Measurements from ENCODE around the gene LIN7B.
A peak's percentile ranks its signal among the peaks of the same experiment; 100 is the strongest.

Gene LIN7B

GRCh38 chr19:49155820-49156346 lies 41.7 kb downstream of the LIN7B start:
- in situ Hi-C loops (cut with MboI; ENCODE audit: low pct_unique_long_range_greater_than_20kb, low sequenced_read_pairs), result no loop called here
- DNase-seq, result no peak

GRCh38 chr19:49157445-49158224 lies 43.5 kb downstream of the LIN7B start, which contains the start of gene TRPM4:
TRPM4 (plus strand) TSS chr19:49157792; CDS start chr19:49157867, 75 bp downstream.
- DNase-seq, result peak; percentile 71
- in situ Hi-C loops (cut with MboI; ENCODE audit: low pct_unique_long_range_greater_than_20kb, low sequenced_read_pairs), result no loop called here

GRCh38 chr19:49160450-49161189 lies 46.5 kb downstream of the LIN7B start:
- in situ Hi-C loops (cut with MboI; ENCODE audit: low pct_unique_long_range_greater_than_20kb, low sequenced_read_pairs), result no loop called here
- no peak for DNase-seq

- in situ Hi-C loops (cut with MboI; ENCODE audit: low pct_unique_long_range_greater_than_20kb, low sequenced_read_pairs), result no loop called here
Observed at GRCh38 chr19:49161987-49162386, 47.8 kb downstream of the LIN7B start.

GRCh38 chr19:49165111-49165750 lies 51.1 kb downstream of the LIN7B start:
- in situ Hi-C loops (cut with MboI; ENCODE audit: low pct_unique_long_range_greater_than_20kb, low sequenced_read_pairs), result no loop called here
- no peak for DNase-seq

More at GRCh38 chr19:49161987-49162386, 47.8 kb downstream of the LIN7B start:
- no peak for DNase-seq

GRCh38 chr19:49165865-49166301 lies 51.7 kb downstream of the LIN7B start:
- DNase-seq, result no peak

GRCh38 chr19:49167857-49168409 lies 53.8 kb downstream of the LIN7B start:
- in situ Hi-C loops (cut with MboI; ENCODE audit: low pct_unique_long_range_greater_than_20kb, low sequenced_read_pairs), result no loop called here
- DNase-seq, result no peak

More at GRCh38 chr19:49165865-49166301, 51.7 kb downstream of the LIN7B start:
- in situ Hi-C loops (cut with MboI; ENCODE audit: low pct_unique_long_range_greater_than_20kb, low sequenced_read_pairs), result no loop called here

All from KBM-7 (cell line).